A673 (cell line): ENCODE data around the gene SPPL2B. TPM values are rescaled to one million over a fixed set of nuclear protein-coding genes. Genes with fewer than 3 reads are reported as not detected.
"Not testable (repeated sequence)": the region's sequence is repeated elsewhere in the genome, so short reads cannot be mapped to it uniquely, and the experiment has no call there.

ENCODE experiments used
- BruUV-seq: library from RNA; stranded (reverse); fragments of 400-500 nt; replicated peaks from 2 replicates; lab custom pipeline; 2021; lab: Mats Ljungman, UMichigan
- CTCF ChIA-PET: fragments of 300-600 bp; sonication (Branson Sonifier 250); formaldehyde crosslinking; loops from one replicate; lab custom pipeline; 2022; ENCODE audit warnings: antibody characterized with exemption; lab: Charles Lee
- POLR2A ChIA-PET: fragments of 300-600 bp; sonication (Branson Sonifier 250); formaldehyde crosslinking; loops from one replicate; lab custom pipeline; 2022; ENCODE audit warnings: antibody characterized with exemption; ENCODE audit not compliant: low non-redundant PET; lab: Charles Lee
- DNase-seq: peaks from one replicate; pipeline ENCODE4 v3.0.0-alpha.2; 2015; ENCODE audit warnings: low spot score
- H3K27ac ChIP-seq: fragments of 200-600 bp; sonication (generic); 2 replicates; pipeline ENCODE4 v1.5.1; 2016; ENCODE audit warnings: mixed run types, low read depth, mild to moderate bottlenecking, mixed read lengths, antibody characterized with exemption, low read length; ENCODE audit not compliant: poor library complexity, severe bottlenecking
- H3K27me3 ChIP-seq: fragments of 200-600 bp; sonication (generic); replicated peaks from 2 replicates; pipeline ENCODE4 v1.6.1; 2017; ENCODE audit warnings: mixed run types, low read depth, mild to moderate bottlenecking, mixed read lengths, antibody characterized with exemption, low read length; ENCODE audit not compliant: insufficient read depth, poor library complexity
- H3K36me3 ChIP-seq: fragments of 200-600 bp; sonication (generic); 2 replicates; pipeline ENCODE4 v1.6.1; 2016; ENCODE audit warnings: mixed run types, mild to moderate bottlenecking, mixed read lengths, antibody characterized with exemption, low read length; ENCODE audit not compliant: insufficient read depth, poor library complexity, severe bottlenecking
- H3K4me1 ChIP-seq: fragments of 200-600 bp; sonication (generic); 2 replicates; pipeline ENCODE4 v1.6.1; 2017; ENCODE audit warnings: mixed run types, mild to moderate bottlenecking, mixed read lengths, antibody characterized with exemption, low read length; ENCODE audit not compliant: insufficient read depth, poor library complexity, severe bottlenecking
- H3K4me3 ChIP-seq: fragments of 200-600 bp; sonication (generic); 2 replicates; pipeline ENCODE4 v1.5.1; 2016; ENCODE audit warnings: low read depth, mixed run types, mild to moderate bottlenecking, mixed read lengths, low read length; ENCODE audit not compliant: poor library complexity, severe bottlenecking
- H3K9me3 ChIP-seq: fragments of 200-600 bp; sonication (generic); 2 replicates; pipeline ENCODE4 v1.6.1; 2016; ENCODE audit warnings: mixed run types, low read depth, mild to moderate bottlenecking, mixed read lengths, antibody characterized with exemption, low read length; ENCODE audit not compliant: poor library complexity, severe bottlenecking
- EZH2 ChIP-seq: fragments of 200-600 bp; sonication (generic); IDR thresholded peaks from 2 replicates; pipeline ENCODE4 v1.6.1; 2017; ENCODE audit warnings: borderline replicate concordance, low read depth, mild to moderate bottlenecking, mixed read lengths, antibody characterized with exemption, low read length; ENCODE audit not compliant: poor library complexity, severe bottlenecking
- intact Hi-C: fragments of 100-400 bp; cut with micrococcal nuclease; formaldehyde crosslinking; loops from one replicate; pipeline ENCODE4 v1.10.0; 2022; ENCODE audit not compliant: unreplicated experiment
- total RNA-seq: library from RNA; stranded (reverse); gene quantifications from 2 replicates; pipeline ENCODE4 v1.2.3, GENCODE V29; 2021
- TF ChIP-seq, protein P1 (sequence below): fragments of 300-800, 200-600 bp; sonication (generic); conservative IDR thresholded peaks from 2 replicates; pipeline ENCODE4 v1.5.1; 2017; ENCODE audit warnings: low read depth, mild to moderate bottlenecking, antibody characterized with exemption, low read length, moderate library complexity, mixed read lengths

SPPL2B gene
- total RNA-seq, 1 experiment from 2014 or later: 86.8 TPM

DNA sequence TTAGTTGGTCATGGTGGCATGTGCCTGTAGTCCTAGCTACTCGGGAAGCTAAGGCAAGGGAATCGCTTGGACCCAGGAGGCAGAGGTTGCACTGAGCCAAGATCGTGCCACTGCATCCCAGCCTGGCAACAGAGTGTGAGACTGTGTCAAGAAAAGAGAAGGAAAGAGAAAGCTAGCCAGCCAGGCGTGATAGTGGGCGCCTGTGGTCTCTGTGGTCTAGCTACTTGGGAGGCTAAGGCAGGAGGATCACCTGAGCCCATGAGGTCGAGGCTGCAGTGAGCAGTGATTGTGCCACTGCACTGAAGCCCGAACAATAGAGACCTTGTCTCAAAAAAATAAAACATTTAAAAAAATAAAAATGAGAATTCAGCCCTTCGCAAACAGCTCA lies 65.6 kb downstream of the SPPL2B start:
- no TSS peak for BruUV-seq
- Histone ChIP-seq H3K4me3 (no peak overlapping the region), H3K27me3 (no peaks in the 10 kb centered on the region), H3K36me3 (no peaks in the 10 kb centered on the region), H3K27ac (no peak overlapping the region), H3K4me1 (no peaks in the 10 kb centered on the region), H3K9me3 (no peaks in the 10 kb centered on the region)
- POLR2A ChIA-PET: no interaction called here
- TF ChIP-seq EZH2: no peak
- TF ChIP-seq, protein P1, sequence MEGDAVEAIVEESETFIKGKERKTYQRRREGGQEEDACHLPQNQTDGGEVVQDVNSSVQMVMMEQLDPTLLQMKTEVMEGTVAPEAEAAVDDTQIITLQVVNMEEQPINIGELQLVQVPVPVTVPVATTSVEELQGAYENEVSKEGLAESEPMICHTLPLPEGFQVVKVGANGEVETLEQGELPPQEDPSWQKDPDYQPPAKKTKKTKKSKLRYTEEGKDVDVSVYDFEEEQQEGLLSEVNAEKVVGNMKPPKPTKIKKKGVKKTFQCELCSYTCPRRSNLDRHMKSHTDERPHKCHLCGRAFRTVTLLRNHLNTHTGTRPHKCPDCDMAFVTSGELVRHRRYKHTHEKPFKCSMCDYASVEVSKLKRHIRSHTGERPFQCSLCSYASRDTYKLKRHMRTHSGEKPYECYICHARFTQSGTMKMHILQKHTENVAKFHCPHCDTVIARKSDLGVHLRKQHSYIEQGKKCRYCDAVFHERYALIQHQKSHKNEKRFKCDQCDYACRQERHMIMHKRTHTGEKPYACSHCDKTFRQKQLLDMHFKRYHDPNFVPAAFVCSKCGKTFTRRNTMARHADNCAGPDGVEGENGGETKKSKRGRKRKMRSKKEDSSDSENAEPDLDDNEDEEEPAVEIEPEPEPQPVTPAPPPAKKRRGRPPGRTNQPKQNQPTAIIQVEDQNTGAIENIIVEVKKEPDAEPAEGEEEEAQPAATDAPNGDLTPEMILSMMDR: no peak
- CTCF ChIA-PET: no interaction called here
- no peak for DNase-seq
- intact Hi-C loops: loop anchor here (10.0 kb wide), 1 partner anchor 221 kb away; no protein-coding TSS in a partner anchor

DNA sequence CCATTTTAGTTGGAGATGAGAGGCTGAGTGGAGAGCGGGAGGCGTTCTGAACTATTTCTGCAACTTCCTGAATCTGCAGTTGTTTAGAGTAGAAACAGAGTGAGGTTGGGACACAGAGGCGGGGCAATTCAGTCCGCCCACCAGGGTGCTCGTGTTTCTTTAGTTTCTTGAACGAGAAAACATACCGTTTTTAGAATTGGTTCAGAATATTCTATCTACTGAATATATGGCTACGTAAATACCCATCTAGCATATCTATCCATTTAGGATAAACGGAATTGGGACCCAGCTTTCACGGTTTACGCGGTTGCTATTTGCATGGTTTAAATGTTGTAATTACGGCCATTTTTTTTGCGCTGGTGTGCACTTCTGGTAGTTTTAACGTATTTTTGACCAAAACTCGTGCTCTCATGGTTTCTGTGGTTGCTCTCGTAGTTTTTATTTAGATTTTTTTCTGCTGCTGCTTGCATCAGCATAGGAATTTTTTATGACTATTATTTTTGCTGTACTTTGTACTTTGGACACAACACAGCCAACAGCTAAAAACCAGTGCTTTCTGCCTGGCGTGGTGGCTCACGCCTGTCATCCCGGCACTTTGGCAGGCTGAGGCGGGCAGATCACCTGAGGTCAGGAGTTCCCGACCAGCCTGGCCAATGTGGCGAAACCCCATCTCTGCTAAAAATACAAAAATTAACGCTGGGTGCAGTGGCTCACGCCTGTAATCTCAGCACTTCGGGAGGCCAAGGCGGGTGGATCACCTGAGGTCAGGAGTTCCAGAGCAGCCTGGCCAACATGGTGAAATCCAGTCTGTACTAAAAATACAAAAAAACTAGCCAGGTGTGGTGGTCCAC lies 66.2 kb downstream of the SPPL2B start:
- no peaks in the 10 kb centered on the region for H3K4me1 ChIP-seq
- CTCF ChIA-PET: no interaction called here
- H3K9me3 ChIP-seq: no peaks in the 10 kb centered on the region
- H3K27me3 ChIP-seq: no peaks in the 10 kb centered on the region
- intact Hi-C loops: loop anchor here (10.0 kb wide), 1 partner anchor 220 kb away; no protein-coding TSS in a partner anchor
- no TSS peak for BruUV-seq
- POLR2A ChIA-PET: no interaction called here
- no peak for DNase-seq
- no peak overlapping the region for H3K27ac ChIP-seq
- no peak for TF ChIP-seq EZH2
- TF ChIP-seq, protein P1: no peak
- H3K4me3 ChIP-seq: no peak overlapping the region
- no peaks in the 10 kb centered on the region for H3K36me3 ChIP-seq

DNA sequence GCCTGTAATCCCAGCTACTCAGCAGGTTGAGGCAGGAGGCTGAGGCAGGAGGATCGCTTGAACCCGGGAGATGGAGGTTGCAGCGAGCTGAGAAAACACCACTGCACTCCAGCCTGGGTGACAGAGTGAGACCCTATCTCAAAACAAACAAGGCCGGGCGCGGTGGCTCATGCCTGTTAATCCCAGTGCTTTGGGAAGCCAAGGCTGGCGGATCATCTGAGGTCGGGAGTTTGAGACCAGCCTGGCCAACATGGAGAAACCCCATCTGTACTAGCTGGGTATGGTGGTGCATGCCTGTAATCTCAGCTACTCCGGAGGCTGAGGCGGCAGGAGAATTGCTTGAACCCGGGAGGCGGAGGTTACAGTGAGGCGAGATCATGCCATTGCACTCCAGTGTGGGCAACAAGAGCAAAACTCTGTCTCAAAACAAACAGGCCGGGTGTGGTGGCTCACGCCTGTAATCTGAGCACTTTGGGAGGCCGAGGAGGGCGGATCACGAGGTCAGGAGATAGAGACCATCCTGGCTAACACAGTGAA lies 66.9 kb downstream of the SPPL2B start:
- H3K4me3 ChIP-seq, H3K36me3 ChIP-seq, H3K27me3 ChIP-seq, CTCF ChIA-PET, DNase-seq, BruUV-seq, H3K9me3 ChIP-seq, H3K27ac ChIP-seq, POLR2A ChIA-PET, H3K4me1 ChIP-seq: not testable (repeated sequence)
- intact Hi-C loops: loop anchor here (10.0 kb wide), 1 partner anchor 219 kb away; no protein-coding TSS in a partner anchor

DNA sequence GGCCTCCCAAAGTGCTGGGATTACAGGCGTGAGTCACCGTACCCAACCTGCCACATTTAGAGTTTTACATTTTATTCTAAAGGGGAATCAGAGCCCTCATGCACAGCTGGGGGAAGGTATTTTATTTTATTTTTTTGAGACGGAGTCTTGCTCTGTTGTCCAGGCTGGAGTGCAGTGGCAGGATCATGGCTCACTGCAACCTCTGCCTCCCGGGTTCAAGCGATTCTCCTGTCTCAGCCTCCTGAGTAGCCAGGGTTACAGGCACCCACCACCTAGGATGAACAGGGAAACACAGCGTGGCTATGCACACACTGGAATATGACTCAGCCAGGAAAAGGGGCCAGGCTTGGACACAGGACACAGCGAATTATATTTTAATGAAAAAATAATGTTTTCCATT lies 68.7 kb downstream of the SPPL2B start:
- BruUV-seq, H3K4me3 ChIP-seq, H3K27ac ChIP-seq, H3K27me3 ChIP-seq, H3K4me1 ChIP-seq, H3K9me3 ChIP-seq, POLR2A ChIA-PET, H3K36me3 ChIP-seq, DNase-seq: not testable (repeated sequence)
- CTCF ChIA-PET: interaction anchor here (0.6 kb wide), 1 partner anchor 103 kb away, joined by 6 read pairs; no protein-coding TSS in a partner anchor
- intact Hi-C loops: loop anchor here (10.0 kb wide), 1 partner anchor 218 kb away; no protein-coding TSS in a partner anchor
